IPS DF 4.7 (cell line): ENCODE results near the gene ANO3.
"Not testable (repeated sequence)": the region's sequence is repeated elsewhere in the genome, so short reads cannot be mapped to it uniquely, and the experiment has no call there.

ENCODE experiments used
- DNase-seq: peaks from one replicate; pipeline ENCODE4 v3.0.0-alpha.2; 2013; ENCODE audit warnings: low spot score; ENCODE audit errors: extremely low read depth

Gene ANO3

DNA sequence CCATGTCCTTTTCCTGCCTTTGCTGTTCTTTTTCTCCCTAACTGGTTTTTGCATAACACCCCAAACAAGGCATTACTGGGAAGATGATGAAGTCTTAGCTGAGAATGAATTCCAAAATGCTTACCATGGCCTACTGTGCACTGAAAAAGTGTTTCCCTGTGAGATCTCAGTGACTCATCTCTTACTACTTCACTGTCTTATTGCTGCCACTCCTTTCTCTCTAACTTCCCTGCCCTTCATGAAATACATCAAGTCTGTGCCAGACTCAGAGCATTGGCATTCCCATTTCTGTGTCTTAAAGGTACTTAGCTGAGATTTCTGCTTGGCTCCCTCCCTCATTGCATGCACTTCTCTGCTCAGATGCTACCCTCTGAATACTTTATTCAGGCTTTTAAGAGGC is 289.2 kb downstream of the ANO3 start:
- DNase-seq, result no peak

DNA sequence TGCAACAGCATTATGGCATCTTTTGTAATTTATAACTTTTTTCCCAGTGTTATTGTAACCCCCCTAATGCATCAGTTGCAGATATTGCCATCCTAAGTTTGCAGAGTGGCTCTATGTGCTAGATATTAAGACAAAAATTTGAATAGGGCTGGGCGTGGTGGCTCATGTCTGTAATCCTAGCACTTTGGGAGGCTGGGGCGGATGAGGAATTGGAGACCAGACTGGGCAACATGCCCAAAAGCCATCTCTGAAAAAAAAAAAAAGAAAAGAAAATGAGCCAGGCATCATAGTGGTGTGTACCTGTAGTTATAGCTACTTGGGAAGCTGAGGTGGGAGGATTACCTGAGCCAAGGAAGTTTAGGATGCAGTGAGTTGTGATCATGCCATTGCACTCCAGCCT is 290.3 kb downstream of the ANO3 start:
- DNase-seq, result no peak

DNA sequence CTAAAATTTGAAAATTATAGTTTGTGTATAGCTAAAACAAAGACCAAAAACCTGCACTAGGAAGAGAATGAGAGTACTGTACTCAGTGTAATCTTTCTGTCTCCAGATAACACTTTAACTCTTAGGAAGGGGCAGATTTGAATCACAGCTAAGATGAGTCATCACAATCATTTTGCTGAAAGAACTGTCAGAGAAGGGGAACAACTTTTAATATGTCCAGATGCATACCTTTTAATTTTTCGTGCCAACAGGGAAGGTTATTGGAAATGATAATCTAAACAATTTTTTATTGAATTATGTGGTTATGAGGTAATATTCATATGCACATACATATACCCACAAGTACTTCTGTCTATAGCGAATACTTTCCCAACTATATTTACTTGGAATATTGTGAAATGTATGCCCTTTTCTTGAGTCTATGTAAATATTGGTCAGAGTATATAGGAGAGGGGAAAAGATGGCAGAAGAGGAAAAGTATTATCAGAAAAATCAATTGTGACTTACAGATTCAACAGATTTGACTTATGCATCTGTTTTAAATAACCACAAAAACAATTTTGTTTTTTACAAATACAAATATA is 291.2 kb downstream of the ANO3 start:
- DNase-seq, result no peak

DNA sequence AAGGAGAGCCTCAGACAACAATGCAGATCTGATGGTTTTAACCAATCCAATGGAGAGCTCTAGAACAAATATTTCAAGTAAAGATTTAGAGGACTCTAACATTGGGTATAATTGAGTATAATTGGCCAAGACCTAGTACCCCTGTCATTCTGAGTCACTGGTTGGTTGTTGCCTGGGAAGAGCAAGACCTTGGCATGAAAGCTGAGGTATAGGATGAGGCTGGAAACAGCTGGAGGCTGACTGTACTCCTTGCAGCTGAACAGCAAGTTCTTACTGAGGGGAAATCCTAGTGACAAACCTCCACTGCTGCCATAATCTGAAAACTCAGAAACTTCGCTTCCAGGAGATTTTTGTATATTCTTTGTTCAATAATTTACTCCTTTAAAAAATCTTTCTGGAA is 294.4 kb downstream of the ANO3 start:
- DNase-seq, result no peak

DNA sequence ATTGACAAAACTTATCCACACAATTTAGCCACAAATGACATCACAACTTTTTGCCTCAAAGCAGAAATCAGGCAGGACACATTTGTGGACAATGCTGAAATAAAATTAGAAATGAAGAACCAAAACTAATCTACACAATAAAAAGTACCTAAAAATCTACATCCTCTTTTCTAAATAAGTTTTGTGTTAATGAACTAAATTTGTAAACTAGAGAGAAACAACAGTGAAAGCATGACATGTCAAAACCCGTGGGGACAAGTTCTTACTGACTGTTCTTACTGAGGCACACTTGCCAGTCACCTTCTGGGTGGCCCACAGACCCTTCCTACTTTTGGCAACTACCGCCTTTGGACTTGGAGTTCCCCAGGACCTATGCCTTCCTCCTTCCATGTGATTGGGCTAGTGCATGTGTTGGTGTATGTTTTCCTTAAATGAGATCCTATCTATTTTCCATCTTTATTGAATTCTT is 300.8 kb downstream of the ANO3 start:
- DNase-seq, result no peak

DNA sequence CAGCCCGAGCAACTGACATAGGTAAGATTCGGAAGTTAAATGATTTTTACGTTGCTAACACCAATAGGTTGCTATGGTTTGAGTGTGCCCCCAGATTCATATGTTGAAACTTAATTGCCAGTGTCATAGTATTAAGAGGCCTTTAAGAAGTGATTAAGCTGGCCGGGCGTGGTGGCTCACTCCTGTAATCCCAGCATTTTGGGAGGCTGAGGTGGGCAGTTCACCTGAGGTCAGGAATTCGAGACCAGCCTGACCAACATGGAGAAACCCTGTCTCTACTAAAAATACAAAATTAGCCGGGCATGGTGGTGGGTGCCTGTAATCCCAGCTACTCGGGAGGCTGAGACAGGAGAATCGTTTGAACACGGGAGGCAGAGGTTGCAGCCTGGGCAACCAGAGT is 311.4 kb downstream of the ANO3 start:
- not testable (repeated sequence) for DNase-seq

DNA sequence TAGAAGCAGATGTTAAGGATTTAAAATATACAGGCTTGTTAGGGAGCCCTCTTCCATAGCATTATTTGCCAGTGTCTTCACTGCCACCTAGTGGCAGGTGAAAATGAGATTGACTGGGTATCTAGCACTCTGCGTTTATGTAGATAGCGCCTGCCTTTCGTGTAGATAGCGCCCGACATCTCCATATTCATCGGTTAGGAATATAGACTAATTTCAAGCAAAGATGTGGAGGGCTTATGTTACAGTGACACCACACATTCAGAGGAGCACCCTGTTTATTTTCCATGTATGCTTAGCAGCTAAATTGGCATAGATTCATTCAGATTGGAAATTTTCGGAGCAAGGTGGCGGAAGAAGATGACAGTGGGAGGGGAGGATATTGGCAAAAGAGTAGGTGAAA is 318.0 kb downstream of the ANO3 start:
- DNase-seq, result no peak

DNA sequence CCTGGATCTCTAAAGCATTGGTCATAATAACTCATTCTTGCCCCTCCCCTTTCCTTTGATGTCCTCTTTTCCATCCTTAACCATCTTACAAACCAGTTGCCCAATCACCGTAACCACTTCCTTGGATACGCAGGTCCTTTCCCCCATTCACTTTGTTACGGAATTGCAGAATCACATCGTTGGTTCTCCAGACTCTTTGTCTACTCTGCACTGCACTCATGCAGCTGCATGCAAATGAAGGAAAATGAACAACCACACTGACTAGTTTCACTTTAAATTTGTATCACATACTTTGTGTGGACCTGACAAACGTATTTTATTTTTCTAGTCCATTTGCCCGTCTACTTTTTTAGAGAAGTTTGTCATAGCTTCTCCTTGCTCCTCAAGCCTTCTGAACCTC is 320.0 kb downstream of the ANO3 start:
- DNase-seq, result no peak

DNA sequence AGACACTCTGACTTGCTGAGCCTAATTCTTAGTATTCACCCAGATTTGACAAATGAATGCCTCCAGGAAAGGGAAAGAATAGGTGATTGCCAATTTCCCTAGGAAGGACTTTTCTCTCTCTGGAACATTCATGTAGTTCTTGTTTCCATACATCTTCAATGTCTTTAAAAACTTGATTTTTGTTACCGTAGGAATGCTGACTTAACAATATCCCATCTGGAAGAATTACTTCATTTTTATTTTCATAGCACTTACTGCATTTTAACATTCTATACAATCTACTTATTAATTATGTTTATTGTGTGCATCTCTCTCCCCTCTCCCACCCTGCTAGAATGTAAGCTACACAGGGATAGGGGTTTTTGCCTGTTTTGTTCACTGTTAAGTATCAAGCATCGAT is 323.4 kb downstream of the ANO3 start:
- no peak for DNase-seq

DNA sequence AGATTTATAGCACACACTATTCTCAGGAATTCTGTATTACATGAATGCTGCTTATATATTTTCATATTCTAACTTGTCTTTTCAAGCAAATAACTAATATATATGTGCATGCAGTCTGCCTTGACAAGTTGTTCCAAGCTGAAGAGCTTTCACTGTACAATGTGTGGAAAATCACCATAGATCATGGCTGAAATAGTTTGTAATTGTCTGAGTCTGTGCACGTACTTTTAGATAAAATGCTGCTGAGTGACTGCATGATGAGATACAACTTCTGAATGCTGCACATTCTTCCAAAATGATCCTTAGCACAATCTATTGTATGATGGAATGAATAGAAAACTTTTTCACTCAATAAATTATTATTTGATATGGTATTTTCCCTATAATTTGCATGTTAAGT is 331.0 kb downstream of the ANO3 start:
- no peak for DNase-seq

DNA sequence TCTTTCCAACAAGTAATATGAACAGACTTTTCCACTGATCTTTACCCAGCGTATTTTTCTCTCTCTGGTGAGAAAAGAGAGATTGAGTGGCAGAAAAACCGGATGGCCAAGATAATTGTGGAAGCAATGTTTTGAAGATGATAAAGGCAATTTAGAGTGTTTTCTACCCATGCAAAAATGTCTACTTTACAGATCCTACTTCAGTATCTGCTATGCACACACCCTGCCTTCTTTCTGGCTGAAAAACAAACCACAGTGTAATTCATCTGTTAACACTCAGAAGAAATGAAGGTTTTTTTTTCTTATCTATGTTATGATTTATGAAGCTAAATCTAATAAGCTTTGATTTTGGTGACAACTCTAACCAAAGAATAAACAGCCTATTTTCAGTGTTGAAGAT is 333.1 kb downstream of the ANO3 start:
- no peak for DNase-seq

DNA sequence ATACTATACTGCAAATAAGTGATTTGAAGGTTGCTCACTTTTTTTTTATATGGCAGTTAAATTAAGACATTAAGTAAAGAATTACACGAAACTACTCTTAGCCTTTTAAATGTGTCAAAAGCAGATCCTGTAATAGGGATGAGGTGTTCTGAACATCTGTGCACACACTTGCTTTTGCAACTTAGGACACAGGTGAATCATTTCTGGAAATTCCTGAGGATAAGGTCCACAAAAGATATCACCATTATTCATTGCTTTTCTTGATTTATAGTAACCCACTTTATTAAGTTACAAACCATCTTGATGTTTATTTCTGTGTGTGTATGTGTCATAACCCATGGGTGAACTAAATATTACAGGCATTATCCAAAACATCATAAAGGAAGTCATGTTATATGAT is 334.0 kb downstream of the ANO3 start:
- DNase-seq, result no peak

DNA sequence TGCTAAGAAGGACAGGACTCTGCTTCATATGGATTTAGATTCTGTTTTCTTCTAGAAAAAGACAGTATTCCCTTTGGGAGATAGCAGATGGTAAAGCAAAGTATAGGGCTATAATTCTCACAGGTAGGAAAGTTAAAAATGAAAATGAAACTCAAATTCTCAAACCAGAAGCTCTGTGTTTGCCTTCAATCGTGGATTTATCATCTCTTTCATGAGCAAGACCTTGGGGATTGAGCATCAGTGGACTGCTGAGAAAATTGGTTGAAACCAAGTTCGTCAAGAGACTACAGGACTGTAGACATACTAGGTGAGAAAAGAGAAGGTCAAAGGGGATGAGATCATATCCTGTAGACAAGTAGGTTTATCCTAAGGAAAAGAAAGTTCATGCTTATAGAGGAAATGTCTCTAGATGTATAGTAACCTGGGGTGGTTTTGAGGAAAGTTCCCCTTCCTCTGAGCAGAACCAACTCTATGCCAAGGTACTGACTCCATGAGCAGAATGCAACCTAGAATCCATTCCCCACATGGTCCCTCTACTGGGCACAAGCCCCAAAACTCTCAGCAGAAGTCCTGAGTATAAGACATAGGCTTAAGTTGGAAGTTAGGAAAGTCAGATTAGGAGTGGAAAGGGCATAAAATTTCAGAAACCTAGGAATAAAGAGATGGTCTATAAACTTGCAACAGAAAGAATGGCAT is 343.5 kb downstream of the ANO3 start:
- no peak for DNase-seq

DNA sequence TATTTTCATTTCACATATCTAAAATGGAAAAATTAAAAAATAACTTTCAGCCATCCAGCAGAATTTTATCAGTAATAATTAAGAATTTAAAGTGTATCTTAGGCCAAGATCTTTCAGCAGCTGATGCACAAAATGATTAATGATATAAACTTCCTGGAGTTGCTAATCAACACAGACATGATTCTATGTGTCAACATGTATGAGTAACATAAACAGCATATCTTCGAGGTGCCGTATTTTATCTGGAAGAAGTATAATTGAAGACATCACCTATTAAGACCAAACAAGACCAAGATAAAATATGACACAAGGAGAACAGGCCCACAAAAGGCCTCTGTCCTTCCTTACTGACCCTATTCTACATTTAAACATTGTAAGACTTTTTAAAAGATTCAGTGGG is 344.7 kb downstream of the ANO3 start:
- DNase-seq, result no peak

DNA sequence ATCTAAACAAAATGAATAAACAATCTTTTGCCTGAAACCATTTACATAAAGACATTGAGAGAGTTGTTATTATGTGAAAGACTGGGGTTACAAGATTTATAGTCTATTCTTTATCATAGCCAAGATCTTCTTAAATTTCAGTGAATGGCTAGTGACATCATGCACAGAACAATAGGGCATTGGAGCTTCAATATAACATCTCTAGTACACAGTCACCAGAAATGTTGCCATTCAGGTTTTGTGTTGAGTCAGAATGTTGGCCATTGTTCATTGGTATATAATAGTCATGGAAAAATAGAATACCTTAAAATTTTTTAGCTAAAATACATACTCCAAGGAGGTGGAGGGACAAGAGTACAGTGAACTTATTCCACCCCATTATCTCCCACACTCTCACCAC is 345.6 kb downstream of the ANO3 start:
- no peak for DNase-seq

DNA sequence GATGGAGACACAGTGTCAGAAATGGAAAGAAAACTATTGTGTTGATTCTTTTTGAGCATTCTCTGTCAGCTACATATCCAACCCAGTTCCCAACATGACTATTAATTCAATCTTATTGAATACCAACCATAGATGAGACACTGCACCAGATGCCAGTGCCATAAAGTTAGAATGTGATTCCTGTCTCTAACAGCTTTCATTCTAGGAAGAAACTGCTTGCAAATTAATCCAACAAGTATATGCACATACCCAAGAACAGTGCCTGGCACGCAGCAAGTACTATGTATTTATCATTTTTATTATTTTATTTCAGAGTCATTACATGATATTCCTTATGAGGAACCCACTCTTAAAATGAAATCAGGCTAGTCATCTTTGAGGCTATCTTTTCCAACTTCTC is 355.4 kb downstream of the ANO3 start:
- no peak for DNase-seq

DNA sequence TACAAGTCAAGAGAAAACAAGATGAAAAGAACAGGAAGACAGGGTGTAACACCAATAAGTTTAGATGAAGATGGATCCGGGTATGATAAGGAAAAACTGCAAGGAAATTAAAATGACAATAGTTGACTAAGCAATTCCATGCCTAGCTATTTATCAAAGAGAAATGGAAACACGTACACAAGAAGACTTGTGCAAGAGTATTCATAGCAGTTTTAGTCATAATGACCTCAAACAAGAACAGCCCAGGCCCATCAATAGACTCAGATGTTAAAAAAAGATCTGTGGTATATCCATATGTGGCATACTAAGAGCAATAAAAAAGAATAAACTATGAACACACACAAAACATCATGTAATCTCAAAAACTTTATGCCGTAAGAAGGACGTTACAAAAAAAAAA is 356.8 kb downstream of the ANO3 start:
- DNase-seq, result no peak

DNA sequence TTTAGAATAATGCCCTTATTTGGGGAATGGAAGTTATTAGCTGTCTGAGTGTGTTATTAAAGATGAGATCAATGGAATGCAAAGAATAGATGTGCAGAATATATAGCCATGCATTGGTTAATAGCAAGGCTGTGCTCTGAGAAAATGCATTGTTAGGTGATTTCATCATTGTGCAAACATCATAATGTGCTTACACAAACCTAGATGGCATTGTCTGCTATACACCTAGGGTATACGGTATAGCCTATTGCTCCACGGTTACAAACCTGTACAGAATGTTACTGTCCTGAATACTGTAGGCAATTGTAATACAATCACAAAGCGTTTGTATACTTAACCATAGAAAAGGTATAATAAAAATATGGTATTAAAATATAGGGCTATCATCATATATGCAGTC is 364.4 kb downstream of the ANO3 start:
- DNase-seq, result no peak

DNA sequence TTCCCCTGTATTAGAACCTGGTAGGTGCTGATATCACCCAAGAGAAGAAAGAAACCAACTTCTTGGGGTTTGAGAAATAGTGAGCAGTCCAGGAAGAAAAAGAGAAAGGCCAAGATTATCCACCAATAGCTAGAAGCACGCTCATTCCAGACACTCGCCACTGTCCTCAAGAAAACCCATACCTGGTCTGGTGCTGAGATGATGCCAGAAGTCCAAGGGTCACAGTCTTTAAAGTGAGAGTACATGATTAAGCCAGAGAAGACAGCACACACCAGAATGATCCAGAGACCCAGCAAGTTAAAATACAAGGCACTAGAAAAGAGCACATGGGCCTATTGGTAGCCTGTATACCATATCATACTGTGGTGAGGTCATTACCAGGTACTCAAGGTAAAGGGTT is 366.3 kb downstream of the ANO3 start:
- no peak for DNase-seq

DNA sequence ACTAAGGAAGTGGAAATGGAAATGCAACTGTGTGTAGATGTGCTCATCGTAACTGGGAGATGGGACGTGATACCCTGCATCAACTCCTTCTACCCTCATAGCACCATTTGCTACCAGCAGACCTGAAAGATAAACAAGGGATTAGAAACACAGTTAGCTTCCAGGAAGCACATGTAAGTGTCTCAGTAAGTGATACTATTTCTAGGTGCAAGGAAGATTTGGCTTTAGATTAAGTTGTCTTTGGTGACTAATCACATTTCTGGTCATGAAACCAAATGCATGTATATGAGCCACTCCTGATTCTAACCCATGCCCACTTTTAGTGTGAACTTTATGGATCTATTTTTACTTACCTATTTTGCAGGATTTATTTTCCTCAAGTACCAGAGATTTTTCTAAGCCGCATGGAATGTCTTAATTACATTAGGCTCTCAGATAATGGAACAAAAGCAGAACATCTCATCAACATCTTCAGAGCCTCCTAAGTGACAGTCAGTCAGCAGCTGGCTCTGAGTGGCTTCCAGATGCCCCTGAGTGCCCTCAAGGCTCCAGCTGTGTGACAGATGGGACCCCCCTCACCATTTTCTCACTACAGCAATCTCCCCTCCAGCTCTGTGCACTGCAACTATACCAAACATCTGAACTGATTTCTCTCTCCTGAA is 368.8 kb downstream of the ANO3 start:
- no peak for DNase-seq

DNA sequence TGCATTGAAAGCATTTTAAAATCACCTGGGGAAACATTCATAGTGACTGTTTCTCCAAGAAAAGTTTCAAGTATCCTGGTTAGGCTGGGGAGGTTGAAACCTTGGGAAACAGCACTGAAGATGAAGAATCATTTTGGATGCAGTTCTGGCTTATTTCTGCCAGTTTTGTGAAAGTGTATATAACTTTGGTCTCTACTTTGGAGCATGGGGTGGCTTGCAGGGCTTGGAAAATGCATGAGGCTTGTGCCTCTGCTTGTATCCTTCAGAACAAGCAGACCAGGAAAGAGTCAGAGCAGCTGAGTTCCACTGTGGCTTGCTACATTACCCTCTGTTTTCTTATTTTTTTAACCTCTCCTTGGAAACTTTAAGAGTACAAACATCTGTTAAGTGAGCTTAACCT is 370.5 kb downstream of the ANO3 start:
- DNase-seq, result no peak

DNA sequence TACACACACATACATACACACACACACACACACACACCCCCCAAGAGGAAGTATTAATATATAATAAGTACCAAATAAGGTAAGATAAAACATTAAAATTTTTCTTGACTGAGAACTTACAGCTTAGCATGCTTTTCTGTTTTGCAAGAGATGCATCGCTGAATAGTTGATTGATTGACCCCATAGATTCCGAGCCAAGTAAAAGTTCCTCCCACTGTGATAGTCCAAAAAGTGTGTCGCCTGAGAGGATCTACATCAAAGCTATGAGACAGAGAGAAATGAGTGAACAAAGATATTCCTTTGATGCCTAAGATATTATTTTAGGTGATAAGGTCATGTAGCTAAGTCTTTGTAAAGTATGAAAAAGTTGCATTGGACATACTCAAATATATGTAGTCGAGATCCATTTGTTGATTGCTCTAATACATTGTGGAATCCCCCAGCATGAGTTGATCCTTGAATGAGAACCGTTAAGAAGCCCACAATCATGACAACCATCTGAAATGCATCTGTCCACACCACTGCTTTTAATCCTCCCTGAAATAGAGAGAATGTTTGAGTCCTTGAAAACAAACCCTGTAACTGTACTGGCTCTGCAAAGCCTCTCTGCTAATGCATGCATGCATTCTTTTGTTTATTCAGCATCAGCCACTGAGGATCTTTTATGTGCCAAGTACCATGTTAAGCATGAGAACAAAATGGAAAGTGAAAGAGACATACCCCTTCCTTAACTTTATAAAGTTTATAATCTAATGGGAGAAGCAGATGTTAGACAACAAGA is 371.7 kb downstream of the ANO3 start:
- DNase-seq, result no peak
